Small intestine (tissue), 7 donors: Measurements from ENCODE around the gene VWA1. TPM values are rescaled to one million over a fixed set of nuclear protein-coding genes. Genes with fewer than 3 reads are reported as not detected.

Experiments used
- DNase-seq, 2 donors: peaks; one replicate each; pipeline versions ENCODE4 v3.0.0 to v3.0.0-alpha.2; 2013
- FAIRE-seq: peaks from 2 replicates; lab custom pipeline; 2012; peaks lifted over from hg19 to GRCh38; lab: Jason Lieb, UNC
- H3K27ac ChIP-seq, 3 donors: one replicate each; pipeline ENCODE4 v1.5.1; 2013; ENCODE audit warnings: low read length in 2 of 3, mild to moderate bottlenecking in 2 of 3, control low read depth in 1 of 3, inconsistent platforms in 1 of 3, low read depth in 1 of 3, moderate library complexity in 1 of 3
- H3K27me3 ChIP-seq, 3 donors: one replicate each; pipeline ENCODE4 v1.6.1; 2013; ENCODE audit warnings: low read length in 3 of 3, inconsistent platforms in 1 of 3; ENCODE audit not compliant: control insufficient read depth in 3 of 3, insufficient read depth in 3 of 3
- H3K36me3 ChIP-seq, 3 donors: one replicate each; pipeline ENCODE4 v1.6.1; 2013; ENCODE audit warnings: low read length in 3 of 3, inconsistent platforms in 1 of 3, low read depth in 1 of 3, mild to moderate bottlenecking in 1 of 3, moderate library complexity in 1 of 3; ENCODE audit not compliant: control insufficient read depth in 3 of 3, insufficient read depth in 2 of 3
- H3K4me1 ChIP-seq, 3 donors: one replicate each; pipeline ENCODE4 v1.6.1; 2013; ENCODE audit warnings: low read length in 2 of 3, inconsistent platforms in 1 of 3, low read depth in 1 of 3, mild to moderate bottlenecking in 1 of 3, moderate library complexity in 1 of 3; ENCODE audit not compliant: control insufficient read depth in 3 of 3, insufficient read depth in 2 of 3
- H3K4me3 ChIP-seq, 3 donors: one replicate each; pipeline ENCODE4 v1.5.1; 2013; ENCODE audit warnings: low read length in 3 of 3, control low read depth in 1 of 3, inconsistent platforms in 1 of 3, low read depth in 1 of 3, mild to moderate bottlenecking in 1 of 3, moderate library complexity in 1 of 3
- H3K9me3 ChIP-seq, 2 donors: one replicate each; pipeline ENCODE4 v1.6.1; 2013; ENCODE audit warnings: low read depth in 1 of 2, low read length in 1 of 2; ENCODE audit not compliant: control insufficient read depth in 2 of 2, insufficient read depth in 1 of 2
- WGBS, 3 donors: extraction: QIAGEN DNeasy Blood & Tissue Kit; methylation state at CpG; one replicate each; pipeline ENCODE4 v1.1.7; 2013; 5-methylcytosine and 5-hydroxymethylcytosine counted together
- polyA plus RNA-seq, 4 donors: library from polyadenylated mRNA; stranded (reverse) in 3 of 4; unstranded in 1 of 4; fragments of 200-250 nt in 3 of 4; fragments of 120-200 nt in 1 of 4; gene quantifications; one replicate each; pipeline versions ENCODE4 v1.2.1 to v1.2.3, GENCODE V29; 2013
- donor health status: healthy with polysubstance abuse.
- donor health status: control.
- donor health status: control.
- donor health status: Bipolar disorder and iron deficiency.
- donor health status: healthy.

Gene VWA1
- polyA plus RNA-seq, 4 donors, result 0.67 to 122 (median 6.9) TPM

DNA sequence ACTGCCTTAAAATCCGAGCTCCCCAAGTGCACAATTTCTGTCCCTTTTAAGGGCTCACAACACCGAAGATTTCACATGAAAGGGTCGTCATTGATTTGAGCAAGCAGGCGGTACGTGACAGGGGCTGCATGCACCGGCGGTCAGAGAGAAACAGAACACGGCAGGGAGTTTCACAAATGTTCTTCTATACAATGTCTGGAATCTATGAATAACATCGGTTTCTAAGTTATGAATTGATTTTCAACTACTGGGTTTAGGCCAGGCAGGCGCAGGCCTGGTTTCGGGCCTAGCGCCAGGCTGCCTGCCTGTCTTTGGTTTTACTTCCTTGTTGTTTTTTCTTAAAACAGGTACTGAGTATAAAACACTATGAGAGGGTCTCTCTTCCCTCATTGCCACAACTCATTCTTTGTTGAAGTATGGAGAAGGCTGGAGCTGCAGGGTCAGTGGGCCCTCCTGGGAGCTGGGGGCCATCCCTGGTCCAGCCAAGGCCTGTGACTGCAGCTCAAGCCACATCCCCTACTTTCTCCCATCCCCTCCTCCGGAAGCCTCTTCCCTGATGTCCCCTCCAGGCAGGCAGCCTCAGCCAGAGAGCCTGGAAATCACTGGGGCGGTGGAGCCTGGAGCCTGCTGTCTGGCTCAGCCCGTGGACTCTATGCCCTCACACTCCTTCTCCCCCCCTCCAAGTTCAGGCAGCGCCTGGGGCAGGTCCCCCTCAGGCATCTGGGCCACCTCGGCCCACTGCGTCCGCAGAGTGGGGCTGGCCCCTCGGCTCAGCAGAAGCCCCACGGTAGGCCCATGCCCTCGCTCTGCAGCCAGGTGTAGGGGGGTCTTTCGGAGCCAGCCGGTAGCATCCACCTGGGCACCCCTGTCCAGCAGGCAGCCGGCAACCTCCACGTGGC, 16.8 kb upstream of the VWA1 start:
- DNase-seq (no peak), FAIRE-seq (no peak)
- Histone ChIP-seq H3K9me3 (no peaks in the 10 kb centered on the region), H3K27me3 (peaks cover 1 to 15% (median 10%) of the 10 kb centered on the region in 3 donors), H3K36me3 (no peaks in the 10 kb centered on the region), H3K27ac (no peak overlapping the region), H3K4me3 (no peak overlapping the region), H3K4me1 (no peaks in the 10 kb centered on the region)
- 90 to 92% (median 91%) methylated on average over 24 to 26 of the region's 26 CpGs for WGBS, 3 donors

- 85 to 90% (median 88%) methylated on average over 21 of the region's 21 CpGs for WGBS, 3 donors
- Histone ChIP-seq H3K36me3 (no peaks in the 10 kb centered on the region), H3K27ac (peak overlapping the region in 1 of 3 donors; percentile 24), H3K4me1 (no peaks in the 10 kb centered on the region), H3K9me3 (no peaks in the 10 kb centered on the region), H3K4me3 (peak overlapping the region in 1 of 3 donors; percentile 0), H3K27me3 (peaks cover 1 to 15% (median 10%) of the 10 kb centered on the region in 3 donors)
- FAIRE-seq, result no peak
- DNase-seq, result no peak
Measured at GRCh38 chr1:1419363-1419812, 16.1 kb upstream of the VWA1 start.

DNA sequence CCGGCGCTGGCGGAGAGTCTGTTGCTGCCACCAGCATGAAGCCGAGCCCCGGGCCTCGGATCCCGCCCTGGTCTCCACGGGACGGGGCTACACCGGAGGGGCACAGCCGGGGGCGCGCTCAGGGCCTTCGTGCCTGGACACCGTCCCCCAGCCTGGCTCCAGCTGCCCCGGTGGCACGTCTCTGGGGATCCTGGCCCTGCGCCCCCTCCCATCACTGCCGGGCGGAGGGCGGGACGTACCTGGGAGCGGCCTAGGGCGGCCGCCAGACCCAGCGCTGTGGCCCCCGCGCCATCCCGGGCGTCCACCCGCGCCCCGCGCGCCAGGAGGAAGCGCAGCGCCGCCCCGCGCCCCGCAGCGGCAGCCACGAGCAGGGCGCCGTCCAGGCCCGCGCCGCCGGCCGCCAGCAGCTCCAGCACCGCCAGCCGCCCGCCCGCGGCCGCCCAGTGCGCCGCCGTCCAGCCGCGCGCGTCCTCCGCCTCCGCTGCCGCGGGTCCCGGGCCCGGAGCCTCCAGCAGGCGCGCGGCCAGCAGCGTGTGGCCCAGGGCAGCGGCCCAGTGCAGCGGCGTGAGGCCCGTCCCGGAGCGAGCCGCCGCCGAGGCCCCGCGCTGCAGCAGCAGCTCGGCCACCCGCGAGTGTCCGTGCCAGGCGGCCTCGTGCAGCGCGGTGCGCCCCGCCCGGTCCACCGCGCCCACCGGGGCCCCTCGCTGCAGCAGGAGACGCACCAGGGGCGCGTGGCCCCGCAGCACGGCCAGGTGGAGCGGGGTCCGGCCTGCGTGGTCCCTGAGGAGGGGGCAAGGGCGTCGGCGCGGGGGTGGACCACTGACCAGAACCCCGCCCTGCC, 15.5 kb upstream of the VWA1 start:
- Histone ChIP-seq H3K27ac (peak overlapping the region in 1 of 3 donors; percentile 24), H3K36me3 (no peaks in the 10 kb centered on the region), H3K4me3 (peak overlapping the region; percentile 0 to 23 (median 1)), H3K4me1 (no peaks in the 10 kb centered on the region), H3K27me3 (peaks cover 1 to 15% (median 10%) of the 10 kb centered on the region in 3 donors), H3K9me3 (no peaks in the 10 kb centered on the region)
- DNase-seq, result peak in 1 of 2 donors; percentile 56
- no peak for FAIRE-seq
- WGBS, 3 donors, result 11 to 34% (median 19%) methylated on average over 33 to 112 of the region's 112 CpGs

DNA sequence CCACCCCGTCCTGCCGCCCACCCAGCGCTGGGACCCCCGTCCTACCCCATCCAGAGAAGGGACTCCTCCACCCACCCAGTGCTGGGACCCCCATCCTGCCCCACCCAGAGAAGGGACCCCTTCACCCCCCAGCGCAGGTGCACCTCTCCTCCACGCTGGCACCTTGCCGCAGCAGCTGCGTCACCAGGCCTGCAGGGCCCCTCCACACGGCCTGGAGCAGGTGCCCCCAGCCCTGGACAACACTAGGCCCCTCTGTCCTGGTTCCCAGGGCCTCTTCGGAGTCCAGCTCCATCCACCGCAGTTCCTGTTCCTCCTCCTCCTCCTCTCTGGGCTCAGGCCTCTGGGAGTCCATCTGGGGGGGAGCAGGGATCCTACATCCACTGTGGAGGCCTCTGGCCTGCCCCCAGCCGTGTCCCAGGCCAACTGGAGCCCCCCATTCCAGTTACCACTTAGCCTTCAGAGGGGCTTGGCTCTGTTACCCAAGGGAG, 14.8 kb upstream of the VWA1 start:
- WGBS, 3 donors, result 77 to 81% (median 81%) methylated on average over 8 to 12 of the region's 12 CpGs
- H3K4me3 ChIP-seq, result no peak overlapping the region
- no peak for FAIRE-seq
- no peak overlapping the region for H3K27ac ChIP-seq
- H3K27me3 ChIP-seq, result peaks cover 1 to 15% (median 10%) of the 10 kb centered on the region in 3 donors
- H3K4me1 ChIP-seq, result peaks cover 0 to 2% (median 0%) of the 10 kb centered on the region in 3 donors
- no peaks in the 10 kb centered on the region for H3K9me3 ChIP-seq
- DNase-seq, result no peak
- no peaks in the 10 kb centered on the region for H3K36me3 ChIP-seq

GRCh38 chr1:1421147-1421906, 14.2 kb upstream of the VWA1 start, which contains the start of gene ANKRD65:
TSS of gene ANKRD65 (minus strand) at chr1:1421276. CDS start at chr1:1421005, 271 bp downstream.
- no peak within 1 kb of the TSS for H3K27ac ChIP-seq
- H3K4me1 ChIP-seq, result peaks cover 0 to 6% (median 0%) of the 10 kb centered on the region in 3 donors
- DNase-seq, result no peak
- H3K9me3 ChIP-seq, result no peaks in the 10 kb centered on the region
- 70 to 79% (median 78%) methylated on average over 17 to 18 of the region's 18 CpGs for WGBS, 3 donors
- peak within 1 kb of the TSS in 2 of 3 donors; percentile 1 to 23 for H3K4me3 ChIP-seq
- H3K27me3 ChIP-seq, result peaks cover 1 to 15% (median 10%) of the 10 kb centered on the region in 3 donors
- no peaks in the 10 kb centered on the region for H3K36me3 ChIP-seq
- no peak for FAIRE-seq

DNA sequence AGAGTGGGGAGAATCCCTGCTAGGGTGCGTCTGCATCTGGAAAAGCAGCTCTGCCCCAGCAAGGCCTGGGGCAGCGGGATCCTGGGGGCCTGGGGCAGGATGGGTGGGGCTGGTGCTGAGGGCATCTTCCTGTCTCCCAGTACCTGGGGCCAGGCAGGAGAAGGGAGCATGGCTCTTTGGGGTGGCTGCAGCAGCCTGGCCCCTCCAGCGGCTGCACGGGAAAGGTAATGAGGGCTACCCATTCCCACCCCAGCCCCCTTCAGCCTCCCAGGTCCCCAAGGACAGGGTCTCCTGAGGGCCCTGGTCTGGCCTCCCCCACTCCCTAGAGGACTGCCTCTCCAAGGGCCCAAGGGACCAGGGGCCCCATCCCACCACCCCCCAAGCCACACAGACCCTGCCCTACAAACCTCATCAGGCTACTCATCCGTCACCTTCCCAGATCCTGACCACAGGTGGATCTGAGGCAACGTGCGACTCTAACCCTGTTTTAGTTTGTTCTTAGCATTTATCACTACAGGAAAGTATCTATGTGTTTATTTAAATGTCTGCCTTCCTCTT, 13.5 kb upstream of the VWA1 start:
- Histone ChIP-seq H3K27me3 (peaks cover 1 to 19% (median 10%) of the 10 kb centered on the region in 3 donors), H3K4me1 (peaks cover 0 to 10% (median 0%) of the 10 kb centered on the region in 3 donors), H3K9me3 (no peaks in the 10 kb centered on the region), H3K4me3 (no peak overlapping the region), H3K36me3 (no peaks in the 10 kb centered on the region), H3K27ac (no peak overlapping the region)
- DNase-seq (no peak), FAIRE-seq (no peak)
- 74 to 84% (median 80%) methylated on average over 6 to 7 of the region's 7 CpGs for WGBS, 3 donors

- no peak overlapping the region for H3K4me3 ChIP-seq
- H3K27me3 ChIP-seq, result peaks cover 1 to 21% (median 10%) of the 10 kb centered on the region in 3 donors
- WGBS, 3 donors, result 56 to 60% (median 57%) methylated on average over 29 of the region's 29 CpGs
- FAIRE-seq (no peak), DNase-seq (no peak)
- H3K9me3 ChIP-seq, result no peaks in the 10 kb centered on the region
- peaks cover 0 to 10% (median 0%) of the 10 kb centered on the region in 3 donors for H3K4me1 ChIP-seq
- H3K27ac ChIP-seq, result no peak overlapping the region
- H3K36me3 ChIP-seq, result no peaks in the 10 kb centered on the region
Measured at GRCh38 chr1:1422465-1423244, 12.8 kb upstream of the VWA1 start.
